ENCODE measurements around the gene LRBA.
"Not testable (repeated sequence)": the region's sequence is repeated elsewhere in the genome, so short reads cannot be mapped to it uniquely, and the experiment has no call there.

LRBA gene

DNA sequence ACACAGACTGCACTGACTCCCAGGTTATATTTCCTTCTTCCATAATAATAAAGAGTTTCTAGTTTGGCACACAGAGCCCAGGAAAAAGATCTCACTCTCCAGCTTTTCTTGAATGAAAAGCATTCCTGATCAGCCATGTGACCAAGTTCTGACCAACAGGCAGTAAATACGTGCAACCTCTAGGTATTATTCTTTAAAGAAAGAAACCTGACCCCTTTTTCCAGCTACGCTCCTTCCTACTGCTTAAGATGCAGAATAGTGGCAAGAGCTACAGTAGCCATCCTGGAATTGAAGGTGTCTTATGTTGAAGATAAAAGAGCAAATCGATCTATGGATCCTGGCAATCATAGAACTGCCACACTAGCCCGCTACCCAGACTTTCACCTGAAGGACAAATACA, 76.7 kb downstream of the LRBA start:
- DNase-seq: no peak

DNA sequence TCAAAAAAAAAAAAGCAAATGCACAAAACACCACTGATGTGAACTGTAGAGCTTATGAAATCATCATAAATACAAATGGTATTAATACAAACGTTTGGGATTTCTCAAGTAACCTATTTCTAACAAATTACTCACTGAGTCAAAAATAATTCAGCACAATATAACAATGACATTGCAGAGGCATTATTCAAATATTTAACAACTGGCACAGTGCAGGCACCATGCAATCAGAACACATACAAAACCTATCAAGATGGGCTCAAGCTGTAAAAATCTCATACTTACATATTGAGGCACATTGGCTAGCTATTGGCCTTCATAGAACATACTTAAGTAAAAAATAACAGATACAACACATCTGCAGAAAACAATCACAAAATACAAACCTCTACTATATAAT, 81.1 kb downstream of the LRBA start:
- DNase-seq: no peak

- no peak for DNase-seq
Measured at GRCh38 chr4:150931796-150932195, 83.3 kb downstream of the LRBA start.

GRCh38 chr4:150931005-150931404, 84.1 kb downstream of the LRBA start:
- no peak for DNase-seq

DNA sequence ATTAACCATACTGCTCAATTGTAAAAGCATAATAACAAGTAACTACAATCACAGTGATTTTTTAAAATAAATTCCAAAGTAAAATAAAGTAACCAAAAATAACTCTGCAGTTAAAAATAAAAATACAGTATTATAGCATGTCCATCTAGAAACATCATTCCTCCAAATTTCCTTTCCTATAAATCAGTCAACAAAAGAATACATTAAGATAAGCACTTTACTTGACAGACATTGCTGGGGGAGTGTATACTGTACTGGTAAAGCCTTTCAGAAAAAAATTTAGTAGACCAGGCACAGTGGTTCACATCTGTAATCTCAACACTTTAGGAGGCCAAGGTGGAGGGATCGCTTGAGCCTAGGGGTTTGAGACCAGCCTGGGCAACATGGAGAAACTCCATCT, 91.1 kb downstream of the LRBA start:
- DNase-seq: no peak

GRCh38 chr4:150921486-150921885, 93.6 kb downstream of the LRBA start:
- not testable (repeated sequence) for DNase-seq

DNA sequence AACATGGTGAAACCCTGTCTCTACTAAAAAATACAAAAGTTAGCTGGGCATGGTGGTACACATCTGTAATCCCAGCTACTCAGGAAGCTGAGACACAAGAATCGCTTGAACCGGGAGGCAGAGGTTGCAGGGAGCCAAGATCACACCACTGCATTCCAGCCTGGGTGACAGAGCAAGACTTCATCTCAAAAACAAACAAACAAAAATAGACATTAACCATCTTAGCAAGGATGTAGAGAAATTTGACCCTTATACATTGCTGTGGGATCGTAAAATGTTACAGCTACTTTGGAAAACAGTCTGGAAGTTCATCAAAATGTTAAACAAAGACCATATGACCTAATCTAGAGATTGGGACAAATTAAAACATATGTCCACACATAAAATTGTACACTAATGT, 96.5 kb downstream of the LRBA start:
- DNase-seq: not testable (repeated sequence)

GRCh38 chr4:150911326-150911725, 103.8 kb downstream of the LRBA start:
- no peak for DNase-seq

GRCh38 chr4:150909116-150909515, 106.0 kb downstream of the LRBA start:
- DNase-seq: no peak

GRCh38 chr4:150906987-150907633, 108.0 kb downstream of the LRBA start:
- DNase-seq: no peak

DNA sequence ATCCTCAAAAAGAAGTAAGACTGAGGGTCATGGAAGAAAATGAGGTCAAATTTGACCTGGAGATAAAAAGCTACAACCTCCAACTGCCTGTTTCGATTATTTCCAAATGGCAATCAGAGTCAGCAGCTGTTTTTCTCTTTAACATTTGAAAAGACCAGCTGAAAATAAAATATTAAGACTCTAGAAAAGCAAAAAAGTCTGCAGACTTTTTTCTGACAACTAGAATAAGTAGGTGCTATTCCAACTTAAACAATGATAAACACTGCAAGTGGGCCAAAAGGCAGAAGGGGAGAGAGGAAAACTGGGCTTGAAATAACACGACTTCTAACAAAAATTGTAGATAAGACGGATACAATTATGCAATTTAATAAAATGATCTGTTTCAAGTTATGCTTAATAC, 110.4 kb downstream of the LRBA start:
- no peak for DNase-seq

DNA sequence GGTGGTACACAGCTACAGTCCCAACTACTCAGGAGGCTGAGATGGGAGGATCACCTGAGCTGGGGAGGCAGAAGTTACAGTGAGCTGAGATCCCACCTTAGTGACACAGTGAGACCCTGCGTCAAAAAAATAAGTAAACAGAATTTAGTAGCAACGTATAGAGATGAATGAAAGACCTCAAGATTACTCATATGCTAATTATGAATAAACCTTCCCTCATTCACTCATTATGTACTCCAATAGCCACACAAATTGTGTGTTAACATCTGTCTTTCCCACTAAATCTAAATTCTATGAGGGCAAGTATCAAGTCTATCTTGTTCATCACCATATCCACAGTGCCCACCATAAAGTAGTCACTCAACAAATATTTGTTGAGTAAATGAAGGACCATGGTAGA, 111.5 kb downstream of the LRBA start:
- no peak for DNase-seq

- no peak for DNase-seq
Measured at GRCh38 chr4:150896497-150896896, 118.6 kb downstream of the LRBA start.

GRCh38 chr4:150890246-150890645, 124.8 kb downstream of the LRBA start:
- DNase-seq: no peak

- no peak for DNase-seq
Measured at GRCh38 chr4:150889306-150889705, 125.8 kb downstream of the LRBA start.

- no peak for DNase-seq
Measured at GRCh38 chr4:150888625-150889024, 126.5 kb downstream of the LRBA start.

- DNase-seq: no peak
Measured at GRCh38 chr4:150888217-150888616, 126.9 kb downstream of the LRBA start.

DNA sequence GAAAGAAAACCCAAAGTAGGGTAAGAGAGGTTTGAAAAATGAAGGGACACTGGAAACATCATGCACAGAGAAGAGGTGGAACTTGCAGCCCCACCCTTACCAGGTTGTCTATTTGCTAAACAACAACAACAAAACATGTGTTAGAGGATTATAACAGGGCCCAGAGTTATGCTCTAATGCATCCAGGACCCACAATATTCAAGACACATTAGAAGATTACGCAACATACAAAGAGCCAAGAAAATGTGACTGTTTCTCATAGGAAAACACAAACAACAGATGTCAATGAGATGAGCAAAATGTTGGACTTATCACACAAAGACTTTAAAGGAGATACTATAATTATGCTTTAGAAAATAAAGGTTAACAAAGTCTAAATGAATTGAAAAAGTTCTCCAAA, 128.5 kb downstream of the LRBA start:
- DNase-seq: no peak

DNA sequence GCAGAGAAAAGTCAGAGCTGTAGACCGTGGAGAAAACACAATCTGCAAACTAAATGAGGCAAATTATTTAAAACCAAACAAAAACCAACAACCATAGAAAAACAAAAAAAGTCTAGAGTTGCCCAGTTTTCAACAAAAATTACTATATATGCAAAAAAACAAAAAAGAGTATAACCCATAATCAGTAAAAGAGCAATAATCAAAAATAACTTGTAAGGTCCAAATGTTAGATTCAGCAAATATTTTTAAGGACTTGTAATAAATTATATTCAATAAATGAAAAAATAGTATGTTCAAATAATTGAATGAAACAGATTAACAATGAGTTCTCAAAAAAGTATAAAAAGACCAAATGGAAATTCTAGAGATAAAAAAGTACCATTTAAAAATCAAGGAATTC, 130.5 kb downstream of the LRBA start:
- DNase-seq: no peak

- DNase-seq: no peak
Measured at GRCh38 chr4:150875367-150875766, 139.7 kb downstream of the LRBA start.

- no peak for DNase-seq
Measured at GRCh38 chr4:150874338-150875226, 140.5 kb downstream of the LRBA start.

DNA sequence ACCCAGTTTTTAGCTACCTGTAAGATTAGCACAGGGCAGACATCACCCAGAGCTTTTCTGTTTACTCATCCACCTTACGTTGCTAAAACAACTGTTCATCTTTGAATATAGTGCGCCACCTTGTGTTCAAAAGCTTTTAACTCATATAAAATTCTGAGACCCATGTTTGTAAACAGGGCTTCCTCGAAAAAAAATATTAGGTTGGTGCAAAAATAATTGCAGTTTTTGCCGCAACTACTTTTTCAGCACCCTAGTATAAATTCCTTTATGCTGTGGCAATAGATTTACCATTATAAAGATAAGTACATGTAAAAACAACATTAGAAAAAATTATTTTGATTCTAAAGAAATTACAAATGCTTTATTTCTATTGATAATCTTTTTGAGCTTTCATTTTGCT, 147.9 kb downstream of the LRBA start:
- no peak for DNase-seq

- DNase-seq: no peak
Measured at GRCh38 chr4:150863456-150863855, 151.6 kb downstream of the LRBA start.

DNA sequence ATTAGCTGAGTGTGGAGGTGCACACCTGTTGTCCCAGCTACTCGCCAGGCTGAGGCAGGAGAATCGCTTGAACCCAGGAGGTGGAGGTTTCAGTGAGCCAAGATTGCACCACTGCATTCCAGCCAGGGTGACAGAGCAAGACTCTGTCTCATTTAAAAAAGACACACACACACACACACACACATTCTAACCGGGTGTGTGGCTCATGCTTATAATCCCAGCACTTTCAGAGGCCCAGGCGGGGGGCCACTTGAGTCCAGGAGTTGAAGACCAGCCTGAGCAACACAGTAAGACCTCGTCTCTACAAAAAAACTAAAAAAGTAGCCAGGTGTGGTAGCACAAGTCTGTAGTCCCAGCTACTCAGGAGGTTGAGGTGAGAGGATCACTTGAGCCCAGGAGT, 152.3 kb downstream of the LRBA start:
- no peak for DNase-seq

GRCh38 chr4:150859453-150859852, 155.6 kb downstream of the LRBA start:
- no peak for DNase-seq

Measured in activated naive CD4-positive, alpha-beta T cell (primary cell).